Gastroesophageal sphincter (tissue), 4 donors: Measurements from ENCODE around the gene ANO4. TPM values are rescaled to one million over a fixed set of nuclear protein-coding genes. Genes with fewer than 3 reads are reported as not detected.

ENCODE experiments used
- ATAC-seq: fragments of 150-250 bp; one replicate; pipeline ENCODE4 v1.9.1; 2016; ENCODE audit warnings: mild to moderate bottlenecking, moderate library complexity
- H3K27ac ChIP-seq, 4 donors: fragments of 200-600 bp; sonication (generic) in 3 of 4; 1 replicate in 3 of 4; 2 replicates in 1 of 4; pipeline ENCODE4 v1.5.1; 2016 to 2019
- H3K27me3 ChIP-seq: fragments of 200-600 bp; sonication (generic); one replicate; pipeline ENCODE4 v1.5.1; 2019
- H3K36me3 ChIP-seq, 2 donors: fragments of 200-600 bp; sonication (generic); one replicate each; pipeline ENCODE4 v1.5.1; 2019; ENCODE audit warnings: control low read depth in 1 of 2
- H3K4me1 ChIP-seq, 3 donors: fragments of 200-600 bp; sonication (generic); 1 replicate in 2 of 3; 2 replicates in 1 of 3; pipeline ENCODE4 v1.5.1; 2016 to 2019; ENCODE audit warnings: control low read depth in 2 of 3
- H3K4me3 ChIP-seq, 2 donors: fragments of 200-600 bp; sonication (generic); one replicate each; pipeline ENCODE4 v1.5.1; 2019; ENCODE audit warnings: mild to moderate bottlenecking in 1 of 2, moderate library complexity in 1 of 2
- H3K9me3 ChIP-seq, 3 donors: fragments of 200-600 bp; sonication (generic); one replicate each; pipeline ENCODE4 v1.5.1; 2017 to 2019; ENCODE audit warnings: control low read depth in 2 of 3
- CTCF ChIP-seq, 4 experiments: fragments of 200-600 bp in 2 of 4; fragments of 450-650 bp in 2 of 4; sonication (generic) in 1 of 4; IDR thresholded peaks; one replicate each; pipeline ENCODE4 v1.5.1; 2017 to 2019; ENCODE audit warnings: antibody characterized with exemption in 4 of 4, mild to moderate bottlenecking in 2 of 4, moderate library complexity in 2 of 4
- EP300 ChIP-seq: sonication (generic); formaldehyde crosslinking; IDR thresholded peaks from one replicate; pipeline ENCODE4 v1.6.1; 2017; ENCODE audit warnings: antibody characterized with exemption, mild to moderate bottlenecking
- POLR2A ChIP-seq, 2 donors: fragments of 450-650 bp; IDR thresholded peaks; one replicate each; pipeline ENCODE4 v1.6.1; 2017; ENCODE audit warnings: antibody characterized with exemption in 2 of 2, mild to moderate bottlenecking in 2 of 2, moderate library complexity in 1 of 2
- POLR2AphosphoS5 ChIP-seq: sonication (generic); formaldehyde crosslinking; IDR thresholded peaks from one replicate; pipeline ENCODE4 v1.6.1; 2017; ENCODE audit warnings: antibody characterized with exemption
- WGBS, 2 donors: methylation state at CpG; one replicate each; pipeline ENCODE4 v1.1.5; 2018; ENCODE audit warnings: low coverage in 1 of 2; 5-methylcytosine and 5-hydroxymethylcytosine counted together
- total RNA-seq, 4 donors: library from RNA; depleted of rRNA; stranded (reverse); fragments of >200 nt; gene quantifications; one replicate each; pipeline ENCODE4 v1.1.0, GENCODE V29; 2016

Gene ANO4
- total RNA-seq, 4 donors from 2014 or later: 0.08 to 0.30 (median 0.13) TPM; not detected in 1

GRCh38 chr12:101077791-101078528, 283.4 kb downstream of the ANO4 start:
- no peaks in the 10 kb centered on the region for H3K9me3 ChIP-seq
- TF ChIP-seq POLR2A (IDR thresholded peaks at IDR 0.05): no peak
- no peak for TF ChIP-seq CTCF (IDR thresholded peaks at IDR 0.05)
- TF ChIP-seq EP300: no peak
- no peak for TF ChIP-seq POLR2AphosphoS5
- H3K4me1 ChIP-seq: peaks cover 0 to 8% (median 0%) of the 10 kb centered on the region in 3 donors
- ATAC-seq: no peak
- H3K36me3 ChIP-seq: no peaks in the 10 kb centered on the region
- H3K4me3 ChIP-seq: no peak overlapping the region
- no peaks in the 10 kb centered on the region for H3K27me3 ChIP-seq
- 59 to 68% methylated on average over 3 of the region's 3 CpGs for WGBS, 2 donors
- H3K27ac ChIP-seq: no peak overlapping the region

GRCh38 chr12:101078536-101079285, 284.1 kb downstream of the ANO4 start:
- Histone ChIP-seq H3K9me3 (no peaks in the 10 kb centered on the region), H3K27ac (no peak overlapping the region), H3K36me3 (no peaks in the 10 kb centered on the region), H3K27me3 (no peaks in the 10 kb centered on the region), H3K4me3 (no peak overlapping the region), H3K4me1 (peaks cover 0 to 8% (median 0%) of the 10 kb centered on the region in 3 donors)
- TF ChIP-seq CTCF (IDR thresholded peaks at IDR 0.05) (no peak), POLR2A (IDR thresholded peaks at IDR 0.05) (no peak), POLR2AphosphoS5 (no peak), EP300 (no peak)
- 50 to 54% methylated on average over 4 to 6 of the region's 6 CpGs for WGBS, 2 donors
- ATAC-seq: no peak

- ATAC-seq: no peak
- no peaks in the 10 kb centered on the region for H3K27me3 ChIP-seq
- H3K4me1 ChIP-seq: no peaks in the 10 kb centered on the region
- no peak overlapping the region for H3K27ac ChIP-seq
- H3K9me3 ChIP-seq: no peaks in the 10 kb centered on the region
- WGBS, 2 donors: 55 to 85% methylated on average over 3 of the region's 3 CpGs
- H3K4me3 ChIP-seq: no peak overlapping the region
- TF ChIP-seq POLR2A (IDR thresholded peaks at IDR 0.05): no peak
- no peak for TF ChIP-seq CTCF (IDR thresholded peaks at IDR 0.05)
- no peak for TF ChIP-seq EP300
- no peak for TF ChIP-seq POLR2AphosphoS5
- H3K36me3 ChIP-seq: no peaks in the 10 kb centered on the region
These were observed 288.1 kb downstream of the ANO4 start for GRCh38 chr12:101082706-101083105.

- ATAC-seq: no peak
- Histone ChIP-seq H3K4me1 (no peaks in the 10 kb centered on the region), H3K27me3 (no peaks in the 10 kb centered on the region), H3K27ac (no peak overlapping the region), H3K9me3 (no peaks in the 10 kb centered on the region), H3K4me3 (no peak overlapping the region), H3K36me3 (no peaks in the 10 kb centered on the region)
- no peak for TF ChIP-seq POLR2A (IDR thresholded peaks at IDR 0.05)
- no peak for TF ChIP-seq CTCF (IDR thresholded peaks at IDR 0.05)
- TF ChIP-seq EP300: no peak
- TF ChIP-seq POLR2AphosphoS5: no peak
- WGBS, 2 donors: 22 to 41% methylated on average over 5 of the region's 11 CpGs
These were observed 292.0 kb downstream of the ANO4 start for GRCh38 chr12:101086490-101087135.
